Measurements from ENCODE around the gene GGACT. TPM values are rescaled to one million over a fixed set of nuclear protein-coding genes. Genes with fewer than 3 reads are reported as not detected.

The GGACT gene
- polyA plus RNA-seq, 1 experiment = 7.6 TPM

DNA sequence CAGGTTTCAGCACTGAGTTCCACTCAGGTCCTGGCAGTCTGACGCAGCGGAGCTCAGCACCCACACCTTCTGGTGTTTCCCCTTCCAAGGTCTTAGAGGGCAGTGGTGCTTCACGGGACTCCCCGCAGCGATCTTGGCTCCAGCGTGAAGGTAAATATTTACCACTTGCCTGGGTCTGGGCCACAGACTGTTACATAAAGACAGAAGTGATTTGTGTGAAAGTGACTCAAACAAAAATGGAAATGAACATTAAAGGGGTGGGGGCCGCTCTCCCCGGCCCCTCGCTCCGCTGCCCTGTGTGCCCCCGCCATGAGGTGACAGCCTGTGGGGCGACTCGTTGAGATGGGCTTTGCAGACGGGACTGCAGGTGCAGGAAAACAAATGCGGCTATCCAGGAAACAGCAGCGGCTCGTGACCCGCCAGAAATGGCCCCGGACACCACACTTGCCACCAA, 55.0 kb downstream of the GGACT start:
- TF ChIP-seq, protein P1, sequence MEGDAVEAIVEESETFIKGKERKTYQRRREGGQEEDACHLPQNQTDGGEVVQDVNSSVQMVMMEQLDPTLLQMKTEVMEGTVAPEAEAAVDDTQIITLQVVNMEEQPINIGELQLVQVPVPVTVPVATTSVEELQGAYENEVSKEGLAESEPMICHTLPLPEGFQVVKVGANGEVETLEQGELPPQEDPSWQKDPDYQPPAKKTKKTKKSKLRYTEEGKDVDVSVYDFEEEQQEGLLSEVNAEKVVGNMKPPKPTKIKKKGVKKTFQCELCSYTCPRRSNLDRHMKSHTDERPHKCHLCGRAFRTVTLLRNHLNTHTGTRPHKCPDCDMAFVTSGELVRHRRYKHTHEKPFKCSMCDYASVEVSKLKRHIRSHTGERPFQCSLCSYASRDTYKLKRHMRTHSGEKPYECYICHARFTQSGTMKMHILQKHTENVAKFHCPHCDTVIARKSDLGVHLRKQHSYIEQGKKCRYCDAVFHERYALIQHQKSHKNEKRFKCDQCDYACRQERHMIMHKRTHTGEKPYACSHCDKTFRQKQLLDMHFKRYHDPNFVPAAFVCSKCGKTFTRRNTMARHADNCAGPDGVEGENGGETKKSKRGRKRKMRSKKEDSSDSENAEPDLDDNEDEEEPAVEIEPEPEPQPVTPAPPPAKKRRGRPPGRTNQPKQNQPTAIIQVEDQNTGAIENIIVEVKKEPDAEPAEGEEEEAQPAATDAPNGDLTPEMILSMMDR (IDR thresholded peaks at IDR 0.05; ENCODE audit: low read depth, low read length) = no peak
- ChIA-PET CTCF (no interaction called here), POLR2A (no interaction called here)
- Histone ChIP-seq H3K27ac (ENCODE audit: low read depth, low read length) (no peak overlapping the region), H3K9me3 (ENCODE audit: control insufficient read depth, insufficient read depth, low read length) (peaks cover 8% of the 10 kb centered on the region; the same call in 1 of the 2 replicates), H3K27me3 (ENCODE audit: control insufficient read depth, insufficient read depth, low read length) (no peaks in the 10 kb centered on the region), H3K4me3 (ENCODE audit: low read depth, low read length) (no peak overlapping the region)
- no peak for DNase-seq (ENCODE audit: low read depth, low spot score)

DNA sequence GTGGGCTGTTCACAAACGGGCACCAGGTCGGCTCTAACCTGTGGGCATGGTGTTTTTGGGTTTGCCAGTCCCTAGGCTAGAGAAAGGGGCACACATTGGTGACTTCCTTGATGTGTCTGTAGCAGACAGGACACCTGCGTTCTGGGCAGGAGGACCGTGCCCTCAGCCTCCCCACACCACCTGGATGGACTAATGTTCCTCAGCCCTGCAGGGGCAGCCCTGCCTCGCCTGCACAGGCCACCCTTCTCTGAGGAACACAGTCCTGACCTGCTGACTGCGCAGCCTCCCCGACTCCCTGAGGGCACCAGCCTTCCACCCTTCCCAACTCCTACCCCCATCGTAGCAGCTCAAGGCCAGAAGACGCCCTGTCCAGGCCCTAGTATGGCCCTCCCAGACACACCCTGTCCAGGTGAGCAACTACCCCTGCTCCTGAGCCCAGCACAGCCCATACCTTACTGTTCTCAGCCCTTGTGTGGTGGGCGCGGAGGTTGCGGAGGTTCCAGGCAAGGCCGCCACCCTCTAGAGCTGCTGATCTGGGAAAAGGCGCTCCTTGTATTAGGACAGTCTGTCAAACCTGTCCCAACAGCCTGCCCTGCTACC, 55.7 kb downstream of the GGACT start:
- peaks cover 8% of the 10 kb centered on the region; the same call in 1 of the 2 replicates for H3K9me3 ChIP-seq (ENCODE audit: control insufficient read depth, insufficient read depth, low read length)
- H3K27me3 ChIP-seq (ENCODE audit: control insufficient read depth, insufficient read depth, low read length) = no peaks in the 10 kb centered on the region
- DNase-seq (ENCODE audit: low read depth, low spot score) = no peak
- ChIA-PET CTCF (no interaction called here), POLR2A (no interaction called here)
- TF ChIP-seq, protein P1 (IDR thresholded peaks at IDR 0.05; ENCODE audit: low read depth, low read length) = no peak
- H3K27ac ChIP-seq (ENCODE audit: low read depth, low read length) = no peak overlapping the region
- H3K4me3 ChIP-seq (ENCODE audit: low read depth, low read length) = no peak overlapping the region

DNA sequence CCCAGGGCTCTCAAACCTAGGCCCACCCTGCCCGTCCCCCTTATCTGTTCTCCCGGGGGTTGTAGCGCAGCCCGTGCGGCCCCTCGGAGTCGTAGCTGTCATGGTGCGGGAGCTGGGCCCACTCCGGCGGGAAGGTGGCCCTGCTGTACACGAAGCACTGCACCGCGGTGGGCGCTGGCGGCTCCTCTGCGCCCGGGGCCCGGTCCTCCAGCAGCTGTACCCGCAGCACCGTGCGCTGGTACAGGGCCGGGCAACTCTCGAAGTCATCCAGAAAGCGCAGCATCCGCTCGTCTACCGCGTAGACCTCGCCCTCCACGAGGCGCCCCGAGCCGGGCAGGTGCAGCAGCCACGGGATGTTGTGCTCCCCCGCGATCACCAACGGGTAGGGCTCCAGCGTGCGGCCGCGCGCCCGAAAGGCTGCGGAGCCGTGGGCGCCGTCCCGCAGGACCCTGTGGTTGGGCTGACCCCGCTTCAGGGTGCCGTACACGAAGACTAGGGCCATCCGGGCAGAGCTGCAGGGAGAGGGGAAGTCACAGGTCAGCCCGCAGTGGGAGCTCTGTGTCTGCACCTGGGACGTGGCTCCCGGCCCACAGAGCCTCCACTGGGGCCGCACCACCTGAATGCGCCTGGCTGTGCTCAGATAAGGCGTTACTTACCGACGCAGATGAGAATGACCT, 56.4 kb downstream of the GGACT start:
- H3K4me3 ChIP-seq (ENCODE audit: low read depth, low read length) = no peak overlapping the region
- no peak overlapping the region for H3K27ac ChIP-seq (ENCODE audit: low read depth, low read length)
- POLR2A ChIA-PET = no interaction called here
- TF ChIP-seq, protein P1 (IDR thresholded peaks at IDR 0.05; ENCODE audit: low read depth, low read length) = no peak
- no peak for DNase-seq (ENCODE audit: low read depth, low spot score)
- H3K9me3 ChIP-seq (ENCODE audit: control insufficient read depth, insufficient read depth, low read length) = peaks cover 8% of the 10 kb centered on the region; the same call in 1 of the 2 replicates
- H3K27me3 ChIP-seq (ENCODE audit: control insufficient read depth, insufficient read depth, low read length) = no peaks in the 10 kb centered on the region
- CTCF ChIA-PET = no interaction called here

DNA sequence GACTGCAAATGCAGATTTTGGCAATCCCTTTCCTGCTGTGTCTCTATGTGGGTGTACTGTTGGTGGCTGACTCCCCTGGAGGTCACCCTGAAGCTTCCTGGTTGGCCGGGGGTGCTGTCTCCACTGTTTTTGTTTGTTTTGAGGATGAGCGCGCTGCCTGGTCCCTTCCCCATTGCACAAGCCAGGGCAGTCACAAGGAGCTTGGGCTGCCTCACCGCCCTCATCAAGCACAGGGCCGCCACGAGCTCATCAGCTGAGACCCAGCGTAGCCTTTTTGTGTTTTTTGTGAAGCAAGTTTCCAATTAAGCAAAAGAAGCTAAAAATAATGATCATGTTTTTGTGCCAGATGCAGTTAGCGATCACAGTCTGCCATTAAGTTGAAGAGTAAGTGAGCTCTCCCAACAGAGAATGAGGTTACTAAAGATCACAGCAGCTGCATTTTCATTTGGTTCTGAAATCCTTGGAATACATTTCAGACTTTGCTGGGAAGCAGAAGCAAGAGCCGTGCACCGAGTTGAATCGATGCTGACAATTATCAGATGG, 57.8 kb downstream of the GGACT start:
- ChIA-PET CTCF (interaction anchor here (0.5 to 1.6 kb wide), 3 partner anchors 13 to 873 kb away, joined by 3 to 6 read pairs (median 4); no protein-coding TSS in a partner anchor), POLR2A (no interaction called here)
- Histone ChIP-seq H3K27ac (ENCODE audit: low read depth, low read length) (no peak overlapping the region), H3K9me3 (ENCODE audit: control insufficient read depth, insufficient read depth, low read length) (peaks cover 8% of the 10 kb centered on the region; the same call in 1 of the 2 replicates), H3K4me3 (ENCODE audit: low read depth, low read length) (no peak overlapping the region), H3K27me3 (ENCODE audit: control insufficient read depth, insufficient read depth, low read length) (no peaks in the 10 kb centered on the region)
- TF ChIP-seq, protein P1 (IDR thresholded peaks at IDR 0.05; ENCODE audit: low read depth, low read length) = no peak
- DNase-seq (ENCODE audit: low read depth, low spot score) = no peak

Data from AG04450 (cell line).